ENCODE data around the gene IFRD2. TPM values are rescaled to one million over a fixed set of nuclear protein-coding genes. Genes with fewer than 3 reads are reported as not detected.
"Not testable (repeated sequence)": the region's sequence is repeated elsewhere in the genome, so short reads cannot be mapped to it uniquely, and the experiment has no call there.

Gene IFRD2
- total RNA-seq, 4 donors from 2014 or later = 63.9 to 96.5 (median 88.4) TPM

- 100% methylated on average over 2 of the region's 6 CpGs; no CpG with 5 or more reads in 1 of the 2 donors for WGBS, 2 donors
- no peak for TF ChIP-seq CTCF (IDR thresholded peaks at IDR 0.05)
- TF ChIP-seq POLR2A (IDR thresholded peaks at IDR 0.05) = no peak
- Histone ChIP-seq H3K27ac (no peak overlapping the region), H3K27me3 (no peaks in the 10 kb centered on the region), H3K4me1 (peaks cover 15 to 18% of the 10 kb centered on the region in 2 donors), H3K9me3 (no peaks in the 10 kb centered on the region), H3K36me3 (peaks cover 26 to 28% of the 10 kb centered on the region in 2 donors), H3K4me3 (replicated peaks in 1 of 3) (no peak overlapping the region)
- DNase-seq = no peak
- intact Hi-C loops (cut with DNase I) = no loop called here
Observed at GRCh38 chr3:50289130-50289529, 3.1 kb downstream of the IFRD2 start.

- no peak for DNase-seq
- 96 to 97% methylated on average over 20 to 23 of the region's 23 CpGs for WGBS, 2 donors
- Histone ChIP-seq H3K27ac (no peak overlapping the region), H3K9me3 (no peaks in the 10 kb centered on the region), H3K27me3 (no peaks in the 10 kb centered on the region), H3K36me3 (peaks cover 26 to 28% of the 10 kb centered on the region in 2 donors), H3K4me1 (peaks cover 15 to 18% of the 10 kb centered on the region in 2 donors), H3K4me3 (replicated peaks in 1 of 3) (no peak overlapping the region)
- intact Hi-C loops (cut with DNase I) = no loop called here
- TF ChIP-seq CTCF (IDR thresholded peaks at IDR 0.05) (no peak), POLR2A (IDR thresholded peaks at IDR 0.05) (no peak)
Observed at GRCh38 chr3:50288387-50289007, 3.7 kb downstream of the IFRD2 start.

- Histone ChIP-seq H3K9me3 (no peaks in the 10 kb centered on the region), H3K27me3 (no peaks in the 10 kb centered on the region), H3K4me1 (peaks cover 9 to 11% of the 10 kb centered on the region in 2 donors), H3K4me3 (replicated peaks in 1 of 3) (no peak overlapping the region), H3K36me3 (peaks cover 26 to 28% of the 10 kb centered on the region in 2 donors), H3K27ac (no peak overlapping the region)
- 100% methylated on average over 1 of the region's 1 CpG; no CpG with 5 or more reads in 1 of the 2 donors for WGBS, 2 donors
- TF ChIP-seq CTCF (IDR thresholded peaks at IDR 0.05) (no peak), POLR2A (IDR thresholded peaks at IDR 0.05) (no peak)
- intact Hi-C loops (cut with DNase I) = no loop called here
- DNase-seq = no peak
Observed at GRCh38 chr3:50287262-50287661, 5.0 kb downstream of the IFRD2 start.

GRCh38 chr3:50286322-50287227 is 5.7 kb downstream of the IFRD2 start:
- 94 to 95% methylated on average over 11 to 18 of the region's 28 CpGs for WGBS, 2 donors
- Histone ChIP-seq H3K27me3 (no peaks in the 10 kb centered on the region), H3K4me1 (peaks cover 6 to 10% of the 10 kb centered on the region in 2 donors), H3K9me3 (no peaks in the 10 kb centered on the region), H3K4me3 (replicated peaks in 1 of 3) (no peak overlapping the region), H3K36me3 (peaks cover 26 to 28% of the 10 kb centered on the region in 2 donors), H3K27ac (no peak overlapping the region)
- DNase-seq = no peak
- TF ChIP-seq CTCF (IDR thresholded peaks at IDR 0.05) (no peak), POLR2A (IDR thresholded peaks at IDR 0.05) (no peak)
- intact Hi-C loops (cut with DNase I) = no loop called here

GRCh38 chr3:50284121-50284520 is 8.1 kb downstream of the IFRD2 start:
- intact Hi-C loops (cut with DNase I); DNase-seq; H3K4me1 ChIP-seq; H3K27me3 ChIP-seq; H3K4me3 ChIP-seq (replicated peaks in 1 of 3); H3K9me3 ChIP-seq; H3K27ac ChIP-seq: not testable (repeated sequence)
- 89 to 90% methylated on average over 6 of the region's 6 CpGs for WGBS, 2 donors
- peaks cover 18 to 19% of the 10 kb centered on the region in 2 donors for H3K36me3 ChIP-seq
